NCI-H748 (cell line): Measurements from ENCODE around the gene LAMTOR4.

Source experiments
- DNase-seq: peaks from one replicate; lab custom pipeline; 2025; ENCODE audit not compliant: unreplicated experiment; lab: John Stamatoyannopoulos, UW

LAMTOR4 gene

DNA sequence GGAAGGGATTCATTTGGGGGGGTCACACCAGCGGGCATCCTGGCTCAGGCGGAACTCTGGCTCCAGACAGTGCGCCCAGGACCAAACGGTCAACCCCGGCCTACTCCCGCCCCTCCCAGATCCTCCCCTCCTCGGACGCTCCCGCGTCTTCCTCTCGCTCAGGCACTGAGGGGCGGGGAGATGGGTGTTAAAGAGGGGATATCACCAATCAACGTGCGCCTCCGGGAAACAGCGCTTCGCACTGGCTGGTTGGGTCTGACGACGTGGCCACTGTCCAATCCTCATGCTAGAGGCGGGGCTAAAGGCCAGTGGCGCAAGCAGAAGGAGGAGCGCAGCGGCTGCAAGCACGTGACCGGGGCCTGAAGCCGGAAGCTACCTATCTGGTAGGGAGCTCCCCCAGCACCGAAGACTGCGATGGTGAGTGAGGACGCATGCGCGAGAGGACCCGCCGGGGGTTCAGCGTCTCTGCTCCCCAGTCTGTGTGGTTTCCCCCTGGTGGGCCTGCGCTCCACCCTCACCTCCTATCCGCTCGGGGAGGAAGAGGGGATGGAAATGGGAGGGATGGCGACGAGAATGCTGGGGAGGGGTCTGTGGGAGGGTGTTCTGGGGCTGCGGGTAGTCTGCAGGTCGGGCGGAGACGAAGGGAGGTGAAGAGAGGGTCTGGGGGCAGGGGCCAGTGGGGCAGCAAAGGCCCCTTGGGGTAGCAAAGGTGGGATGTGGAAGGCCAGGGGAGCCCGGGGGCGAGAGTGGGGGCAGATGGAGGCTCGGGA, at the start of gene LAMTOR4:
Gene LAMTOR4, plus strand, starts transcription at position 360 of the 770 bp plus-strand sequence. Its CDS starts 55 bp downstream, at position 415.
- peak; percentile 100 for DNase-seq

DNA sequence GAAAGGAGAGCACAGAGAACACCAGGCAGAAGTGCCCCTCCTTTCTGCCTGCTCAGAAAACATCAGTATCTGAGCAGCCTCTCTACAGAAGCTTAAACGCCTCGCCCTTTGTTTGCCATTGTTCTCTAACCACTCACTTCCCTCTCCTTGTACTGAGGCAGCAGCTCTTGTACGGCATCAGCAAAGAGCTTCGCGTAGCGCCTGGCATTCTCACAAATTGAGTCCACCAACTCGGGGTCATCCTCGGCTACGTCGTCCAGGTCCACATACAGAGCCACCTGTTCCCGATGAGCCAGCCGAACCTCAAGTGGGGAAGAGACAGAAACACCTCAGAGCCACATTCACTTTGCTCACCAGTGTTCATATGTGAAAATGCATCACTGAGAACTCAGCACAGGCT, 49.3 kb upstream of the LAMTOR4 start:
- DNase-seq: no peak

DNA sequence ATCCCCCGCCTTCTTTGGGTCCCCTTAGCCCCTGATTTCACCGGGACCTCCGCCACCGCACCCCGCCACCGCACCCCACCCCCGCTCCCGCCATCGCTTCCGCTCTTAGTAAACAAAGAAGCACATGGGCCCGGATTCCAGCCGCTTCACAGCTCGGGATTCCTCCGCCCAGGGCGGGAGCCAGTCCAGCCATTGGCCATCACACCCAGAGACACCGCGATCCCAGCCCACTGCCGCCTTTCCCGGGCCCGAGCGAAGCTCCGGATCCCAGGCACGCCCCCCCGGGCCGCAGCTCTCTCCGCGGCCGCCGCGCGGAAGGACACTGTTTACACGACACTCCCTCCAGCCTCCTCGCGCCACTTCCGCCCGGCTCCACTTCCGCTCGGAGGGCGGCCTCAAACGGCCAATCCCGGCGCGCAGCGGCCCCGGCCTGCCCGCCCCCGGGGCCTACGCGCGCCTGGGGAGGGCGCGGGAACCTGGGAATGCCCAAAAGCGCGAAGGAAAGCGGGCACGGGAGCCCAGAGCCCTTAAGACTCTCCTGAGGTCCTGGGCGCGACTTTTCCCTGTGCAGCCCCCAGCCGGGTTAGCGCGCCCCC, 48.2 kb upstream of the LAMTOR4 start:
- DNase-seq: peak; percentile 98

DNA sequence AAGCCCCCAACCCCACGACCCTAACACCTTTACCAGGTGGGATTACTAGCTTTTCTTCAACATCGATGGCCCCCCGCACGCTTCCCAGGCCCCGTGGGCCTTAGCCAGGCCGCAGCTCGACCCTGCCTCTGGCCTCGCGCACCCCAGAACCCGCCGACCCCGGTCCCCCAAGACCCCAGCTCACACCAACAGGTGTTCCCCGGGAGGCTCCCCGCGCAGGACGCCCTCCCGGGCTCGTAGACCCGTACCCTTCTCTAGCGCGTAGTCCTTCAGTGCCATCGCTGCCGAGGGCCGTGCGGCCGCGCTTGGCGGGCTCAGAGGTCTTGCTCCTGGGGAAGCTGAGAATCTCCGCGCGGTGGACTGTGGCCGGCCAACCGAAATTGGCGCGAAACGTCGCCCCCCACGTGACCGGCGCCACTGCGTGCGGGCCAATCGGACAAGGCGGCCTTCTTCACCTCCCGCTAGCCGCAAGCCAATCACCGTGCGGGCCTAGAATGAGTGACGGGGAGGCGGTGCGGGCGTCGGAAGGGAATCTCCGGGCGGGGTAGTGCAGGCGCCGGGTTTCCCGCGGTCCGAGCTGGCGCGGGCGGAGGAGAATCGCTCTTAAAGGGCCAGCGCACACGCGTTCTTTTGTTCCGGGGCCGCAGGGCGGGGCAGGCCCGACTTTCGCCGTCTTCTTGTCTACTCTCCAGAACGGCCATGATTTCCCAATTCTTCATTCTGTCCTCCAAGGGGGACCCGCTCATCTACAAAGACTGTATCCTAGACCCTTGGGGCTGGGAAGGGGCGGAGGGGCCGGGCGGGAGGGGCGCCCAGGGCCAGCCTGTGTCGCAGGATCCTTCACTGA, 47.5 kb upstream of the LAMTOR4 start, which contains the start of the genes AP4M1 and MCM7:
Gene AP4M1, plus strand, starts transcription at position 628 of the 847 bp plus-strand sequence. Its CDS starts 72 bp downstream, at position 700.
Gene MCM7, minus strand, starts transcription at position 382 of the 847 bp plus-strand sequence. Its CDS starts 103 bp downstream, at position 279.
- peak; percentile 99 for DNase-seq

DNA sequence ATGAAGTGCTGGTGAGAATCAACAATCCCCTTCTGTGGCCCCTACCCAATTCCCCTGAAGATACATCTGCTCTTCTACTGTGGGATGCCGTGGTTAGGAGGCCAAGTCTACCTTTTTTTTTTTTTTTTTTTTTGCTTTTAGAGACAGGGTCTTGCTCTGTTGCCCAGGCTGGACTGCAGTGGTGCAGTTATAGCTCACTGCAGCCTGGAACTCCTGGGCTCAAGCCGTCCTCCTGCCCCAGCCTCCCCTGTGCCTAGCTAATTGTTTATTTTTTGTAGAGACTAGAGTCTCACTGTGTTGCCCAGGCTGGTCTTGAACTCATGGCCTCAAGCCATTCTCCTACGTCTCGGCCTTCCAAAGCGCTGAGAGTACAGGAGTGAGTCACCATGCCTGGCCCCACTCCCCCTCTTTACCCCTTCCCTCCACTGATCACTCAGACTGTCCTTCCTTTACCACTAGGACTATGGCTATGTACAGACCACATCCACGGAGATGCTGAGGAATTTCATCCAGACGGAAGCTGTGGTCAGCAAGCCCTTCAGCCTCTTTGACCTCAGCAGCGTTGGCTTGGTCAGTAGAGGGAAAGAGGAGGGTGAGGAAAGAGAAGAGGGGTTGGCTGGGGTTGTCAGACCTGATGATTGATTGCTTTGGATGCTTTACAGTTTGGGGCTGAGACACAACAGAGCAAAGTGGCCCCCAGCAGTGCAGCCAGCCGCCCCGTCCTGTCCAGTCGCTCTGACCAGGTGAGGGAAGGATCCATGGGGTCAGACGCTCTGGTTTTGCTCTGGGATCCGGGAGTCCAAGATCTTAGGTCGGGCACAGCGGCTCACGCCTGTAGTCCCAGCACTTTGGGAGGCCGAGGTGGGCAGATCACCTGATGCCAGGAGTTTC, 45.5 kb upstream of the LAMTOR4 start:
- no peak for DNase-seq

DNA sequence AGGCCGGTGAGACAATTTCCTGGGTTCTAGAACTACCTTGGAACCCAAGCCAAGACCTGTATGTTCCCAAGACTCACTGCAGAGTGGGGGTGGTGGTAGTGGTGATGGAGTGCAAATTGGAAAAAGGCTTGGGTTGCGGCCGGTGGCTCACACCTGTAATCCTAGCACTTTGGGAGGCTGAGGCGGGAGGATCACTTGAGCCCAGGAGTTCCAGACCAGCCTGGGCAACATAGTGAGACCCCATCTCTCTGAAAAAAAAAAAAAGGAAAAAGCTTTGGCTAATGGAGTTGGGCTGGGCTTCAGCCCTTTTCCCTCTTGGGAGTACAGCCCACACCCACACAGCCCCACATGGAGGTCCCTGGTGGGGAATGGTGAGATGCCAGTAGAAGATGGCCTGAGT, 43.2 kb upstream of the LAMTOR4 start:
- no peak for DNase-seq

DNA sequence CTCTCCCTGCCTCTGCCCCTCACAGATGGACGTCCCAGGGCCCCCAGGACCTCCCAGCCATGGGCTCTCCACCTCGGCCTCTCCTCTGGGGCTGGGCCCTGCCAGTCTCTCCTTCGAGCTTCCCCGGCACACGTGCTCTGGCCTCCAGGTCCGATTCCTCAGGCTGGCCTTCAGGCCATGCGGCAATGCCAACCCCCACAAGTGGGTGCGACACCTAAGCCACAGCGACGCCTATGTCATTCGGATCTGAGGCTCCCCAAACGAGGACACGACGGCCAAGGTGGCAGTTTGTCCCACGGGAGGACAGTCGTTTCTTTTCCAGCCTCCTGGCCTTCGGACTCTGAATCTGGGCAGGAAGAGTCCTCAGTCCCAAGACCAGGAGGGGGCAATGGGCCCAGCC, 42.1 kb upstream of the LAMTOR4 start:
- DNase-seq: no peak

DNA sequence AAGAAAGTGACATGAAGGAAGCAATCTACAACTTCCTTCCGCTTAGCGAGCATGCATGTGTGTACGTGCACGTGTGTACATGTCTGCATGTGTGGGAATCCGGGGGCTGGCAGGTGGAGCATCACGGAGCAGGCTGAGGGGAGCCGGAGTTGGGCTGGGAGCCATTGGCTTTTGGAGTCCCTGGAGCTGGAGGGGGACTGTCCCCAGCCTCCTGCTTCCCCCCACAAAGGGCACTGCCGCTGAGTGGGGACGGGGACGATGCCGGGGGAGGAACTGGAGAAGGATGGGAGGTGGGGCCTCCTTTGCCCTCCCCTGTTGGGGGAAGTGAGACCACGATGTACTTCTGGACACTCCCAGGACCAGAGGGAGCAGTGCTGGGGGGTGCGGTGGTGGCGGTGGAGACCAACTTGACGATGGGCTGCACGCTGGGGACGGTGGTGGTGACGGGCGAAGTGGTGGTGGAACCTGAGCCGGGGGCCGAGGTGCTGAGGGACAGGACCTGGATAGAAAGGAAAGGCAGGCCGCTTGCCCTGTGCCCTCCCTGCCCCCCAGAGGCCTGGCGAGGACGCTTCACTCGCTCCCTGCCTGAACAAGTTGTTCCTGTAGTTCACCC, 41.5 kb upstream of the LAMTOR4 start:
- DNase-seq: no peak

DNA sequence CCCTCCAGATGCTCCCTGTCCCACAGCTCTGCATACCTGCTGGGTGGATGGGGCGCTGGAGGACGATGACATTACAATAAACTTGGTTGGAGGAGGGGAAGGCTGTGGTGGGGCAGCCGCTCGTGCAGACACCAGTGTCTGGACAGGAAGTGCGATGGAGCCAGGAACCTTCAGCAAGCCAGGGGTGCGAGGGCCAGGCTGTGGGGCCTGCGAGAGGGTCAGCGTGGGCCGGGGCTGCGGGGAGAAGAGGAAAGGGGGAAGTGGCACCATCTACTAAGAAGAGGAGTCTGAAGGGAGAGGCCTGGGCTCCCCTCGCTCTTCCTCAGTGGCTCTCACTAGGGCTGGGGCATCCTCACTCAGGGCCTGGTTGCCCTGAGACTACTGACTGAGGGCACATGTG, 40.8 kb upstream of the LAMTOR4 start:
- DNase-seq: no peak

DNA sequence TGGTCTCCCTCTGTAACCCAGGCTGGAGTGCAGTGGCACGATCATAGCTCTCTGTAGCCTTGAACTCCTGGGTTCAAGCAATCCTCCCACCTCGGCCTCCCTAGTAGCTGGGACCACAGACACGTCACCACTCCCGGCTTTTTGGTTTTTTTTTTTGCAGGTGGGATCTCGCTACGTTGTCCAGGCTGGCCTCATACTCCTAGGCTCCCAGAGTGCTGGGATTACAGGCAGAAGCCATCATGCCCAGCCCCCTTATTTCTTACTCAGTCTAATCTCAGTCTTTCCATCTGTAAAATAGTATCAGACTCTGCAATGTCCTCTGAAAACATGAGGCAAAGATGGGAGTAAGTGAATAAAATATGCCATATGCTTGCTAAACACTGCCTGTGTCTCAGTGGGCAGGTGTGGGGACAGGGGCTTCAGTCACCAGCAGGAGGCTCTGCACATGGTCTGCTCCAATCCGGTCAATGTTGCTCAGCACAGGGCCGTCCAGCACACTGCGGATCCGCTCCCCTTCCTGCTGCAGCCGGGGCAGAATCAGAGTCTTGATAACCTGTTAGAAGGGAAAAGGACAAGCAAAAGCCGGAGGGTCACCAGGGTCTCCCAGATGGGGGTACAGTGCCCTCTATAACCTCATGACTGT, 39.1 kb upstream of the LAMTOR4 start:
- DNase-seq: no peak

DNA sequence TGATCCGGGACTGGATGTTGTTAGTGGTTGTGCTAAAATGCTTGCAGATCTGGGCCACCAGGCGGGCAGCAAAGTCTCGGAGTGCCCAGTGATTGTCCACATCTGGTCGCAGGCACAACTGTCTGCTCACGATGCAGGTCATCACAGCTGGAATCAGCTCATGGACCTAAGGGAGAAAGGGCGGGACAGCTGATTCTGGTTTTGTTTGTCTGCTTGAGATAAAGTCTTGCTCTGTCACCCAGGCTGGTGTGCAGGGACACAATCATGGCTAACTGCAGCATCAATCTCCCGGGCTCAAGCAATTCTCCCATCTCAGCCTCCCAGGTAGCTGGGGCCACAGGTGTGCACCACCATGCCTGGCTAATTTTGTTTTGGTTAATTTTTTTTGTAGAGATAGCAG, 37.6 kb upstream of the LAMTOR4 start:
- no peak for DNase-seq

DNA sequence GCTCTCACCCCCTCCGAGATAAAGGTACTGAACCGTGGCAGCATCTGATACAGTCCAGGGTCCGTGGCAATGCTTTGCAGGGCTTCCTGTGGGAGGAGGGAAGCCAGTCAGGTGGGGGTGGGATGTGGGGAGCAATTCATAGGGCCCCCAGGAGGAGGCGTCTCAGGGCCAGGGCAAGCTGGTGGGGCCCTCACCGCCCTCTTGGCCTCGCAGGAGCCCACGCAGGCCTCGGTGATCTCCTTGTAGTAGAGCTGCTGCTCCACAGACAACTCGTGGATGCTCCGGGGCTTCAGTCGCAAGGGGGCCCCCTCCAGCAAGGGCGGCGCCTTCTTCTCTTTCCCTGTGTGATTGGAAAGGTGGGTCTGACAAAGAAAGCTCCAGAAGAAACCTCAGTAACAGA, 36.8 kb upstream of the LAMTOR4 start:
- DNase-seq: no peak

DNA sequence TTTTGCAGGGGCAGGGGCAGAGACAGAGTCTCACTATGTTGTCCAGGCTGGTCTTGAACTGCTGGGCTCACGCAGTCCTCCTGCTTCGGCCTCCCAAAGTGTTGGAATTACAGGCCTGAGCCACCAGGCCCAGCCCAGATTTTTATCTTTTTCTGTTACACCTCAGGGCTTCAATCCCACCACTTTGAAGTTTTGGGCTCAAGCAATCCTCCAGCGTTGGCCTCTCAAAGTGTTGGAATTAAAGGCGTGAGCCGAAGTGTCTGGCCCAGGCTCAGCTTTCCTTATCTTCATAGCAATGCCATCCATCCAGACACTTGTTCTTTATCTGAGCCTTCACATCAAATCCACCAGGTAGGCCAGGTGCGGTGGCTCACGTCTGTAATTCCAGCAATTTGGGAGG, 33.7 kb upstream of the LAMTOR4 start:
- DNase-seq: no peak

DNA sequence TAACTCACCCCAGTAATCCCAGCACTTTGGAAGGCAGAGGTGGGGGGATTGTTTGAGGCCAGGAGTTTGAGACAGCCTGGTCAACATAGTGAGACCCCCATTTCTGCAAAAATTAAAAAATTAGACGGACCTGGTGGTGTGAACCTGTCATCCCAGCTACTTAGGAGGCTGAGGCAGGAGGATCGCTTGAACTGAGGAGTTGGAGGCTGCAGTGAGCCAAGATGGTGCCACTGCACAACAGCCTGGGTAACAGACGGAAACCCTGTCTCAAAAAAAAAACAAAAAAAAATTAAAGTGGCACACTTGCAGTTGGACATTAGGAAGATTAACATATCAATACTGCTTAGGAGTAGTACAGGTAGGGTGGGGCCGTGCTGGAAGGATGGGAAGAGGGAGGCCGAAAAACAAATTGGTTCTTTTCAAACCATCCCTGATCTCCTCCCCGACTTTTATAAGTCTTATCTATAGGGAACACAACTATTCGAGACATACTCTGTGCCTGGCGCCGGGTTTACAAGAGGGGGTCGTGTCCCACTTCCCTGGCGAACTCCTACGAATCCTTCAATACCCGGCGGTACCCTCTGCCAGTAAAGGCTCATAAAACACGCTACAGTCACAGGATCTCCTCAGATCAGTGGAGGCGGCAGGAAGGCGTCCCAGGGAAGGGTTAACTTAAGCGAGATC, 30.2 kb upstream of the LAMTOR4 start:
- no peak for DNase-seq

DNA sequence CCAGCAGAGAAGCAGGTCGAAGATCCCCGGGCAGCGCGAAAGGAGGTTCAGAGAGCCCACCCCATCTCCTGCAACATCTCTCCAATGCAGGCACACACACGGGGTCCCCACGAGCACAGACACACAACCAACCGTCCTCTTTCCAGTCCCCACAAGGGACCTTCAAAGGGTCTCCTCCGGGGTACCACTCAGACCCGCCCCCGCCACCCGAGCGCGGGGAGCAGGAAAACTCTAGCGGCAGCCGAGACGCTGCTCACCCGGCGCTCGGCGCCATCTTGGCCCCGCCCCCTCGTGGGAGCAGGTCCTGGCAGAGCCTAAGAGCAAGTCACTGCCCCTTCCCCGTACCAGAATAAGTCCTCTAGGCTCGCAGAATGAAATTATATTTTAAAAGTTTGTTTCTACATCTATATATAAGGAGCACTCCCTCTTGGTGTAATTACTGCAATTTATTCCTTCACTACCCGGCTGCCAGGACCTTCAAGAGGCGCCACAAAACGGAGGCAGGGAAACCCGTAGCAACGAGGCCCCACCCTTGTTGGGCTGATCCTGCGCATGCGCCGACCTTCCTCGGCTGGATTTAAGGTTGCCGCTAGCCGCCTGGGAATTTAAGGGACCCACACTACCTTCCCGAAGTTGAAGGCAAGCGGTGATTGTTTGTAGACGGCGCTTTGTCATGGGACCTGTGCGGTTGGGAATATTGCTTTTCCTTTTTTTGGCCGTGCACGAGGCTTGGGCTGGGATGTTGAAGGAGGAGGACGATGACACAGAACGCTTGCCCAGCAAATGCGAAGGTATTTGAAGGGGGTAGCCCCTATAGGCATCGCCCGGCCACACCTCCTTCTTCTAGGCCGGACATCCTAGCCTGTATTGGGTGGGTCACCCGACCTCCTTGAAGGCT, 29.4 kb upstream of the LAMTOR4 start, which contains the start of the genes CNPY4 and TAF6:
Gene CNPY4, plus strand, starts transcription at position 563 of the 898 bp plus-strand sequence. Its CDS starts 111 bp downstream, at position 674.
Gene TAF6, minus strand, starts transcription at position 287 of the 898 bp plus-strand sequence. CDS start 5,149 bp downstream, outside the sequence.
- peak; percentile 94 for DNase-seq

DNA sequence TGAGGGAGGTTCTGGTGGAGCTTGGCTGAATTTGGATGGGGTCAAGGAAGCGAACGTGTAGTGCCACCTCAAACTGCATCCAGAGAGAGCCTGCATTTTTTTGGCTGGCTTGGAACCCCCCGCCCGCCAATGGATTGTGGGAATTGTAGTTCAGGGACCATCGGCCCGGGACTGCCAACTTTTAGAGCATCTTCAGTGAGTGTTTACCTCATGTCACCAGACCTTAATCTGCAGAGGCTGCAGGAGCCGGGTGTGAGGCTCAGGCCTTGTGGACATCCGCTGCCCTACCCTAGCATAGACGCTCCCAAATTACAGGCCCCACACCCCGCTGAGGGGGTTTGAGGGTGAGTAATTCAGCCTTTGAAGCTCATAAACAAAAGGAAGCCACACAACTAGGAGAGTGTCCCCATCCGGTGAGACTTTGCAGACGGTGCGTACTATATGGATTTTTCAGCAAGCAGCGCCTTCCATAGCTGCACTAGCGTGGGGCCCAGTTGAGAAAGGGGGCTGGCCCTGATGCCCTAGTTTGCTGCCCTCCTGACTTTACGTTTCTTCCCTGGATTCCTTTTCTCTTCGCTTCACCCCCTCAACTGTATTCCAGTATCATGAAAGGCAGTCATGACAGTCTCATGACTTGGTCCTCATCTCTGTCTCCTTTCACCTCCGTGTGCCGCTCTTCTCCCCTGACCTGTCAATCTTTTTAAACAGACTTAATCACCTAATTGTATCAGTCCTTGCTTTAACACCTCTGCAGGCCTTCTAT, 28.6 kb upstream of the LAMTOR4 start:
- DNase-seq: peak; percentile 55

DNA sequence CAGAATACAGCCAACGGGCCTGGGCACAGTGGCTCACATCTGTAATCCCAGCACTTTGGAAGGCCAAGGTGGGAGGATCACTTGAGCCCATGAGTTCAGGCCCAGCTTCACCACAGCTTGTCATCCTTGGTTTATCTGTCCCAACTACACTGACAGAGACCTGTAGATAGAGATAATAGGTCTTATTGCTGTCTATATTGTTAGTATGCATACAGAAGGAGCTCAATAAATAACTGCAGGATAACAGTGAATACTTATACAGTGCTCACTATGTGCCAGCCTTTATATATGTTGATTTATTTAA, 28.0 kb upstream of the LAMTOR4 start:
- no peak for DNase-seq
